Peyer's patch (tissue), 4 donors: ENCODE results near the gene STK10.

Source experiments
- CTCF ChIP-seq, 6 experiments: fragments of 450-650 bp in 4 of 6; fragments of 200-600 bp in 2 of 6; sonication (generic) in 1 of 6; IDR thresholded peaks; one replicate each; pipeline ENCODE4 v1.5.1; 2017 to 2019; ENCODE audit warnings: antibody characterized with exemption in 6 of 6, mild to moderate bottlenecking in 3 of 6, moderate library complexity in 1 of 6
- POLR2A ChIP-seq, 2 donors: fragments of 450-650 bp; IDR thresholded peaks; one replicate each; pipeline ENCODE4 v1.5.1; 2017; ENCODE audit warnings: antibody characterized with exemption in 2 of 2, mild to moderate bottlenecking in 2 of 2, moderate library complexity in 2 of 2

- TF ChIP-seq POLR2A (IDR thresholded peaks at IDR 0.05), result no peak
- TF ChIP-seq CTCF (IDR thresholded peaks at IDR 0.05), result no peak
Measured at GRCh38 chr5:172149073-172149472, 39.0 kb downstream of the STK10 start.
